SK-N-SH treated with all-trans-retinoic acid at 6 μM for 48 hours (cell line): ENCODE data around the gene OLFML3.

Source experiments
- ARNTL ChIP-seq: fragments of 450-650 bp; formaldehyde crosslinking; IDR thresholded peaks from 2 replicates; pipeline ENCODE4 v1.5.0; 2020; ENCODE audit warnings: low read depth, mild to moderate bottlenecking, moderate library complexity, borderline replicate concordance
- ISL1 ChIP-seq: fragments of 250-450 bp; sonication (Bioruptor Pico); IDR thresholded peaks from 2 replicates; pipeline ENCODE4 v2.1.2; 2022; ENCODE audit warnings: mild to moderate bottlenecking, moderate library complexity
- RARB ChIP-seq: fragments of 250-450 bp; sonication (Bioruptor Pico); IDR thresholded peaks from 2 replicates; pipeline ENCODE4 v1.8.0; 2021; ENCODE audit warnings: mild to moderate bottlenecking, moderate library complexity
- TSHZ2 ChIP-seq: fragments of 250-450 bp; sonication (Bioruptor Pico); IDR thresholded peaks from 2 replicates; pipeline ENCODE4 v1.5.0; 2020; ENCODE audit warnings: mild to moderate bottlenecking, moderate library complexity

DNA sequence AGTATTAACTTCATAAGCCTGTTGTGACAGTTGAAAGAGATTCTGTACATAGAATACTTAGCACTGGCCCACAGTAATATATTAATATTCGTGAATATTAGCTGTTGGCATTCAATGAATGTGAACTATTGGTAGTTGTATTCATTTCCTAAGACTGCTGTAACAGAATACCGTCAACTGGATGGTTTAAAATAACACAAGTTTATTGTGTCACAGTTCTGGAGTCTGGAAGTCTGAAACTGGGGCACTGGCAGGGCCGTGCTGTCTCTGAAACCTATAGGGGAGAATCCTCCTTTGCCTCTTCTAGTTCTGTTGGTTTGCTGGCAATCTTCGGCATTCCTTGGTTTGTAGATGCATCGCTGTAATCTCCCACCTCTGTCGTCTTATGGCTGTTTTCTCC is 47.5 kb downstream of the OLFML3 start:
- TF ChIP-seq ARNTL (CRISPR knock-in tag): no peak
- no peak for TF ChIP-seq RARB (CRISPR knock-in tag)
- no peak for TF ChIP-seq ISL1 (CRISPR knock-in tag)
- TF ChIP-seq TSHZ2 (CRISPR knock-in tag): no peak
